GM23248 (cell line): ENCODE results near the gene SIK2. TPM values are rescaled to one million over a fixed set of nuclear protein-coding genes. Genes with fewer than 3 reads are reported as not detected.

Experiments
- DNase-seq: peaks from one replicate; pipeline ENCODE4 v3.0.0-alpha.2; 2015
- H2AFZ ChIP-seq: fragments of 200-600 bp; sonication (generic); 2 replicates; pipeline ENCODE4 v1.6.1; 2016; ENCODE audit warnings: antibody characterized with exemption
- H3F3A ChIP-seq: fragments of 200-600 bp; sonication (generic); 2 replicates; pipeline ENCODE4 v1.6.1; 2016; ENCODE audit warnings: mild to moderate bottlenecking, antibody characterized with exemption, mixed run types; ENCODE audit not compliant: insufficient read depth
- H3K27ac ChIP-seq: fragments of 200-600 bp; sonication (generic); 2 replicates; pipeline ENCODE4 v1.5.1; 2016; ENCODE audit warnings: mild to moderate bottlenecking
- H3K27me3 ChIP-seq: fragments of 200-600 bp; sonication (generic); replicated peaks from 2 replicates; pipeline ENCODE4 v1.6.1; 2016; ENCODE audit warnings: mild to moderate bottlenecking; ENCODE audit not compliant: insufficient read depth
- H3K36me3 ChIP-seq: fragments of 200-600 bp; sonication (generic); 2 replicates; pipeline ENCODE4 v1.6.1; 2016; ENCODE audit warnings: low read depth, mild to moderate bottlenecking
- H3K4me1 ChIP-seq: fragments of 200-600 bp; sonication (generic); 2 replicates; pipeline ENCODE4 v1.6.1; 2016; ENCODE audit warnings: mild to moderate bottlenecking; ENCODE audit not compliant: insufficient read depth
- H3K4me2 ChIP-seq: fragments of 200-600 bp; sonication (generic); one replicate; pipeline ENCODE4 v1.6.1; 2016; ENCODE audit warnings: mild to moderate bottlenecking; ENCODE audit not compliant: unreplicated experiment
- H3K4me3 ChIP-seq: fragments of 200-600 bp; sonication (generic); 2 replicates; pipeline ENCODE4 v1.5.1; 2016; ENCODE audit warnings: mild to moderate bottlenecking
- H3K79me2 ChIP-seq: fragments of 200-600 bp; sonication (generic); 2 replicates; pipeline ENCODE4 v1.6.1; 2016; ENCODE audit warnings: mild to moderate bottlenecking; ENCODE audit not compliant: insufficient read depth
- H3K9ac ChIP-seq: fragments of 200-600 bp; sonication (generic); 2 replicates; pipeline ENCODE4 v1.6.1; 2016; ENCODE audit warnings: mild to moderate bottlenecking
- H3K9me2 ChIP-seq: fragments of 200-600 bp; sonication (generic); 2 replicates; pipeline ENCODE4 v1.6.1; 2016; ENCODE audit warnings: mixed run types, mild to moderate bottlenecking, moderate library complexity; ENCODE audit not compliant: insufficient read depth
- H3K9me3 ChIP-seq: fragments of 200-600 bp; sonication (generic); one replicate; pipeline ENCODE4 v1.6.1; 2017; ENCODE audit warnings: low read depth
- H4K20me1 ChIP-seq: fragments of 200-600 bp; sonication (generic); 2 replicates; pipeline ENCODE4 v1.6.0; 2016; ENCODE audit not compliant: insufficient read depth
- EZH2 ChIP-seq: fragments of 200-600 bp; sonication (generic); IDR thresholded peaks from 2 replicates; pipeline ENCODE4 v1.6.1; 2018; ENCODE audit warnings: antibody characterized with exemption, mild to moderate bottlenecking; ENCODE audit not compliant: insufficient read depth, poor library complexity, severe bottlenecking
- EZH2phosphoT487 ChIP-seq: fragments of 200-600 bp; sonication (generic); IDR thresholded peaks from 2 replicates; pipeline ENCODE4 v1.6.1; 2018; ENCODE audit warnings: antibody characterized with exemption, moderate library complexity, mild to moderate bottlenecking, low read depth; ENCODE audit not compliant: insufficient read depth
- WGBS, 2 experiments: methylation state at CpG; one replicate each; pipeline ENCODE4 v1.1.6; 2015 to 2017; ENCODE audit warnings: low lambda C conversion rate in 2 of 2, low coverage in 1 of 2; ENCODE audit errors: missing lambda C conversion rate in 2 of 2; 5-methylcytosine and 5-hydroxymethylcytosine counted together
- in situ Hi-C: fragments of 300-500 bp; cut with MboI; formaldehyde crosslinking; loops from 2 replicates; pipeline ENCODE4 v1.15.0; 2020
- polyA plus RNA-seq: library from polyadenylated mRNA; unstranded; fragments of >200 nt; fragmentation: Nextera tagmentation; extraction: Ambion mirVana; gene quantifications from 2 replicates; pipeline ENCODE4 v1.2.1, GENCODE V29; 2016
- total RNA-seq: library from RNA; depleted of rRNA; stranded (reverse); fragments of >200 nt; shearing (Covaris generic); gene quantifications from 2 replicates; pipeline ENCODE4 v1.2.3, GENCODE V29; 2014

SIK2 gene
- total and polyA plus RNA-seq, 2 experiments from 2014 or later = 5.9 to 14.8 TPM

DNA sequence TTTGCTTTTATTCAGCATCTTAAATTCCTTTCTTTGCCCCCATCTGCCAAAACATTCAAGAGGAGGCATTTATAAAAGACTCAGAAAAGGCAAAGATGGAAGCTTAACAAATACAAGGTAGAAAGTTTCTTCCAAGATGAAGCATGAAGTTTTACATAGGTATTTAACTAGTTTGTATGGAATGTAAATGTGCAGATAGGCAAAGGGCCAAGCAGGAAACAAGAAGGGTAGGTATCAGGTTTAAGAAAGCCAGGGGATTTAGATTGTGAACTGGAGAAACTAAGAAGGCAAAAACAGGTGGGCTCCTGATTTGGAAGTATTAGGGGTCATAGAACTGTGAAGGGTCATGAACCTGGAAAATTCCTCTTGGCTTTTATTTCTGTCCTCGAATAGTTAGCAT lies 101.3 kb downstream of the SIK2 start:
- H3K27me3 ChIP-seq = no peaks in the 10 kb centered on the region
- H3F3A ChIP-seq = peaks cover 4% of the 10 kb centered on the region; the same call in 1 of the 2 replicates
- TF ChIP-seq EZH2phosphoT487 (no peak), EZH2 (no peak)
- in situ Hi-C loops = no loop called here
- no peak overlapping the region for H2AFZ ChIP-seq
- no peak overlapping the region for H3K4me2 ChIP-seq
- H3K4me1 ChIP-seq = peaks cover 9% of the 10 kb centered on the region
- no peaks in the 10 kb centered on the region; the same call in 1 of the 2 replicates for H4K20me1 ChIP-seq
- H3K36me3 ChIP-seq = peaks cover 30% of the 10 kb centered on the region
- no peak overlapping the region for H3K4me3 ChIP-seq
- H3K9me2 ChIP-seq = no peaks in the 10 kb centered on the region
- H3K9me3 ChIP-seq = no peaks in the 10 kb centered on the region
- H3K9ac ChIP-seq = no peak overlapping the region
- H3K27ac ChIP-seq = no peak overlapping the region
- 100% methylated on average over 1 of the region's 1 CpG for WGBS, 2 experiments
- H3K79me2 ChIP-seq = peaks cover 26% of the 10 kb centered on the region
- DNase-seq = no peak

DNA sequence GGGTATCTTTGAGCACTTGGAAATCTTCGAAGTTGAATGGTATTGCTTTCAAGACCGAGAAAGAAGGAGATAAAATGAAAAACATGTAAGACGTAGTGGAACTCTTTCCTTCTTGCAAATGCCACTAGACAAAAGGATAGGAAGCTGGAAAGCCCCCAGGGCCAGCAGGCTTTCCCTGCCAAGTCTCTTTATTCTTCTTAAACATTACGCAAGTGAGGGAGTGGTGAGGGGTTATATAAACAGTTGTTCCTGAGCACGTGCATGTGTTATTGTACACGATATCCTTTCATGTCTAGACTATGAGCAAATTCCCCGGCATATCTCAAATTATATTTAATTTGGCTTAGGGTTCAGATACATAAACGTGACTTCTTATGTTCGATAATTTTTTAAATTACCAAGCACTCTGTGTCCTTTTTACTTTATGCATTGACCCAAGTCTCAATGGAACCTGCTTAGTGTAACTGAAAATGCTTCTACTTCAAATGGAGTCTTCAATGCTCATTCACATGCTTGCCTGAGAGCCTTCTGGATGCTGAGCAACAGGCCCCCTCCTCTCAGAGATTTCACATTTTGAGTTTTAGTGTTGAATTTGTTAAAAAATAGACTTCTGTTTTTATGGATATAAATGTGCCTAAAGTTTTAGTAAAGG lies 104.9 kb downstream of the SIK2 start:
- no peak overlapping the region for H3K4me2 ChIP-seq
- H3K9ac ChIP-seq = no peak overlapping the region
- DNase-seq = peak; percentile 32
- H3K27me3 ChIP-seq = no peaks in the 10 kb centered on the region
- H3K4me3 ChIP-seq = no peak overlapping the region
- in situ Hi-C loops = no loop called here
- no peaks in the 10 kb centered on the region for H4K20me1 ChIP-seq
- no peaks in the 10 kb centered on the region for H3K79me2 ChIP-seq
- peaks cover 40% of the 10 kb centered on the region for H3K36me3 ChIP-seq
- no peak for TF ChIP-seq EZH2
- no peak for TF ChIP-seq EZH2phosphoT487
- no peaks in the 10 kb centered on the region for H3K9me2 ChIP-seq
- H2AFZ ChIP-seq = no peak overlapping the region
- no peaks in the 10 kb centered on the region for H3K4me1 ChIP-seq
- no peaks in the 10 kb centered on the region for H3F3A ChIP-seq
- H3K27ac ChIP-seq = no peak overlapping the region
- WGBS, 2 experiments = 60 to 61% methylated on average over 9 of the region's 9 CpGs
- H3K9me3 ChIP-seq = no peaks in the 10 kb centered on the region

DNA sequence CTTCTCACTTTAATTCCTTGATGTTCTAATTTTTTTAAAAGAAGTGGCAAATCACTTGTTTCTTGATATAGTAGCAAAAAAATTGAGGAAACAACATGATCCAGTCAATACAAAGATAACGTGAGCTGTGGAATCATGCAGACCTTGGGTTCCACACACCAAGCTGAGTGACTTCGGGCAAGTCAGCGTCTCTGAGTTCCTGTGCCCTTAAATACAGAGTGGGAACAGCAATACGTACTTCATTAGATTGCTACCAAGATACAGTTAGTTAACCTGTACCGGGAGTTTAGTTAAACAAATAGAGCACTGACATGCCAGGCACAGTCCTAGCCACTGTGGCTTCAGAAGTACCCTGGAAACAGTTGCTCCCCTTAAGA lies 105.4 kb downstream of the SIK2 start:
- in situ Hi-C loops = no loop called here
- no peak overlapping the region for H3K4me2 ChIP-seq
- no peaks in the 10 kb centered on the region for H3K9me2 ChIP-seq
- no peaks in the 10 kb centered on the region for H3K4me1 ChIP-seq
- H3K9me3 ChIP-seq = no peaks in the 10 kb centered on the region
- H4K20me1 ChIP-seq = no peaks in the 10 kb centered on the region
- H3K4me3 ChIP-seq = no peak overlapping the region
- H2AFZ ChIP-seq = no peak overlapping the region
- no peaks in the 10 kb centered on the region for H3K79me2 ChIP-seq
- no peak overlapping the region for H3K9ac ChIP-seq
- H3F3A ChIP-seq = no peaks in the 10 kb centered on the region
- no peaks in the 10 kb centered on the region for H3K27me3 ChIP-seq
- no peak for DNase-seq
- WGBS, 2 experiments = 98 to 99% methylated on average over 5 of the region's 5 CpGs
- TF ChIP-seq EZH2 = no peak
- TF ChIP-seq EZH2phosphoT487 = no peak
- H3K27ac ChIP-seq = no peak overlapping the region
- H3K36me3 ChIP-seq = peaks cover 41% of the 10 kb centered on the region

DNA sequence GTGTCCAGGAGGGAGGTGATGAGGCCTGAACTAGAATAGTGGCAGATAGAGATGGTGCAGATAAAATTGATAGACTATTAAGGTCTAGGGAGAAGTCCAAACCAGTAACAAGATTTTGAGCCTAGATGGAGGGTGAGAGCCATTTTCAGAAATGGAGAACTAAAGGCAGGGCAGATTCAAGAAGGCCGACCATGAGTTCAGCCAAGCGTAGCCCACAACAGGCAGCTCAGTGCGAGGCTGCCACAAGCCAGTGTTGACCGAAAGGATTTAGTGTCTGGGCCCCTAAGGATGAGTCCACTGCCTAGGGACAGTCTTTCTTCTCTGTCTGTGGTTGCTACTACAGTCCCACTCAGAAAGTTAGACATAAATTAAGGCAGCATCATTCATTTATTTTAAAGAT lies 112.3 kb downstream of the SIK2 start:
- 96% methylated on average over 4 of the region's 4 CpGs for WGBS, 2 experiments
- peaks cover 24% of the 10 kb centered on the region for H3K36me3 ChIP-seq
- H3K9ac ChIP-seq = no peak overlapping the region
- TF ChIP-seq EZH2phosphoT487 (no peak), EZH2 (no peak)
- no peaks in the 10 kb centered on the region for H4K20me1 ChIP-seq
- no peaks in the 10 kb centered on the region for H3K9me2 ChIP-seq
- no peak overlapping the region for H3K4me3 ChIP-seq
- H3K27me3 ChIP-seq = no peaks in the 10 kb centered on the region
- in situ Hi-C loops = no loop called here
- H3K27ac ChIP-seq = no peak overlapping the region
- no peak overlapping the region for H2AFZ ChIP-seq
- no peak for DNase-seq
- no peak overlapping the region for H3K4me2 ChIP-seq
- H3F3A ChIP-seq = peaks cover 11% of the 10 kb centered on the region; the same call in 1 of the 2 replicates
- peaks cover 15% of the 10 kb centered on the region for H3K4me1 ChIP-seq
- H3K9me3 ChIP-seq = no peaks in the 10 kb centered on the region
- no peaks in the 10 kb centered on the region for H3K79me2 ChIP-seq
